K562 (cell line): Measurements from ENCODE around the gene TRIM31. TPM values are rescaled to one million over a fixed set of nuclear protein-coding genes. Genes with fewer than 3 reads are reported as not detected.

Experiments used
- CXXC5 ChIP-seq: fragments of 250-450 bp; sonication (Bioruptor Pico); IDR thresholded peaks from 2 replicates; pipeline ENCODE4 v1.8.0; 2022; ENCODE audit warnings: inconsistent platforms, mild to moderate bottlenecking, moderate library complexity
- FOSL1 ChIP-seq: fragments of 200-800 bp; sonication (Bioruptor generic); conservative IDR thresholded peaks from 2 replicates; pipeline ENCODE4 v1.6.1; 2016; ENCODE audit warnings: missing genetic modification characterization, missing compliant biosample characterization
- LCOR ChIP-seq: sonication (generic); formaldehyde crosslinking; IDR thresholded peaks from 2 replicates; pipeline ENCODE4 v1.8.0; 2022; ENCODE audit warnings: mild to moderate bottlenecking, missing genetic modification reagents
- MBD1 ChIP-seq: fragments of 250-450 bp; sonication (Bioruptor Pico); IDR thresholded peaks from 2 replicates; pipeline ENCODE4 v1.8.0; 2022; ENCODE audit warnings: inconsistent platforms
- MYNN ChIP-seq, 2 experiments: sonication (generic); formaldehyde crosslinking in 1 of 2; IDR thresholded peaks; 2 replicates each; pipeline versions ENCODE4 v1.5.0 to v1.6.1; 2016 to 2020; ENCODE audit warnings: antibody characterized with exemption in 1 of 2, missing genetic modification reagents in 1 of 2
- PCBP2 ChIP-seq: fragments of 200-400 bp; formaldehyde crosslinking; IDR thresholded peaks from 2 replicates; pipeline ENCODE4 v1.6.1; 2018; ENCODE audit warnings: low read length, low read depth, mild to moderate bottlenecking, moderate library complexity; ENCODE audit not compliant: poor library complexity, severe bottlenecking
- POLR2A ChIP-seq: fragments of 450-650 bp; conservative IDR thresholded peaks from 2 replicates; pipeline ENCODE4 v1.6.1; 2016
- SAFB ChIP-seq: fragments of 200-400 bp; formaldehyde crosslinking; IDR thresholded peaks from 2 replicates; pipeline ENCODE4 v1.6.1; 2017; ENCODE audit warnings: low read depth, low read length, borderline replicate concordance
- TAF15 ChIP-seq: fragments of 200-400 bp; formaldehyde crosslinking; IDR thresholded peaks from 2 replicates; pipeline ENCODE4 v1.6.1; 2017; ENCODE audit warnings: mild to moderate bottlenecking, low read depth, low read length, moderate library complexity
- ZFP36 ChIP-seq: fragments of 150-350 bp; IDR thresholded peaks from 2 replicates; pipeline ENCODE4 v1.6.1; 2018; ENCODE audit warnings: low read length, low read depth; ENCODE audit not compliant: partially characterized antibody
- ZNF253 ChIP-seq: fragments of 250-450 bp; sonication (Bioruptor Pico); conservative IDR thresholded peaks from 2 replicates; pipeline ENCODE4 v1.6.1; 2021; ENCODE audit warnings: mild to moderate bottlenecking
- ZNF668 ChIP-seq: fragments of 250-450 bp; sonication (Bioruptor Pico); IDR thresholded peaks from 2 replicates; pipeline ENCODE4 v1.8.0; 2022; ENCODE audit warnings: mild to moderate bottlenecking, inconsistent platforms
- polyA plus RNA-seq, 8 experiments: library from polyadenylated mRNA; depleted of rRNA in 4 of 8; stranded (reverse) in 5 of 8; unstranded in 3 of 8; fragments of >200 nt; fragmentation: Nextera tagmentation in 2 of 8; fragmentation: Illumina TruSeq in 1 of 8; extraction: Ambion mirVana in 2 of 8; extraction: Trizol in 1 of 8; gene quantifications; 2 replicates each; pipeline versions ENCODE4 v1.2.1 to v1.2.3, GENCODE V29; 2011 to 2014; ENCODE audit warnings: inconsistent platforms in 1 of 8, missing spikeins in 1 of 8
- total RNA-seq, 7 experiments: library from RNA; depleted of rRNA in 6 of 7; stranded (reverse); fragments of >200 nt in 6 of 7; fragmentation: Illumina TruSeq in 2 of 7; extraction: Trizol in 2 of 7; gene quantifications; 2 replicates each; pipeline versions ENCODE4 v1.2.1 to v1.2.3, GENCODE V29; 2011 to 2021; ENCODE audit warnings: low replicate concordance in 1 of 7
- TF ChIP-seq, protein P1 (sequence below): fragments of 250-450 bp; sonication (Bioruptor Pico); IDR thresholded peaks from 2 replicates; pipeline ENCODE4 v1.8.0; 2022; ENCODE audit warnings: moderate library complexity, mild to moderate bottlenecking, inconsistent platforms
- TF ChIP-seq, protein P2 (sequence below): fragments of 250-450 bp; sonication (Bioruptor Pico); IDR thresholded peaks from 2 replicates; pipeline ENCODE4 v1.5.0; 2021; ENCODE audit warnings: mild to moderate bottlenecking, borderline replicate concordance
- TF ChIP-seq, protein P3 (sequence below): sonication (generic); formaldehyde crosslinking; IDR thresholded peaks from 2 replicates; pipeline ENCODE4 v1.8.0; 2023; ENCODE audit warnings: mild to moderate bottlenecking, missing genetic modification reagents

Gene TRIM31
- total and polyA plus RNA-seq, 9 of the 15 experiments (the other 6 are each of a cell fraction or from before 2014, with no cell fraction given) = not detected

DNA sequence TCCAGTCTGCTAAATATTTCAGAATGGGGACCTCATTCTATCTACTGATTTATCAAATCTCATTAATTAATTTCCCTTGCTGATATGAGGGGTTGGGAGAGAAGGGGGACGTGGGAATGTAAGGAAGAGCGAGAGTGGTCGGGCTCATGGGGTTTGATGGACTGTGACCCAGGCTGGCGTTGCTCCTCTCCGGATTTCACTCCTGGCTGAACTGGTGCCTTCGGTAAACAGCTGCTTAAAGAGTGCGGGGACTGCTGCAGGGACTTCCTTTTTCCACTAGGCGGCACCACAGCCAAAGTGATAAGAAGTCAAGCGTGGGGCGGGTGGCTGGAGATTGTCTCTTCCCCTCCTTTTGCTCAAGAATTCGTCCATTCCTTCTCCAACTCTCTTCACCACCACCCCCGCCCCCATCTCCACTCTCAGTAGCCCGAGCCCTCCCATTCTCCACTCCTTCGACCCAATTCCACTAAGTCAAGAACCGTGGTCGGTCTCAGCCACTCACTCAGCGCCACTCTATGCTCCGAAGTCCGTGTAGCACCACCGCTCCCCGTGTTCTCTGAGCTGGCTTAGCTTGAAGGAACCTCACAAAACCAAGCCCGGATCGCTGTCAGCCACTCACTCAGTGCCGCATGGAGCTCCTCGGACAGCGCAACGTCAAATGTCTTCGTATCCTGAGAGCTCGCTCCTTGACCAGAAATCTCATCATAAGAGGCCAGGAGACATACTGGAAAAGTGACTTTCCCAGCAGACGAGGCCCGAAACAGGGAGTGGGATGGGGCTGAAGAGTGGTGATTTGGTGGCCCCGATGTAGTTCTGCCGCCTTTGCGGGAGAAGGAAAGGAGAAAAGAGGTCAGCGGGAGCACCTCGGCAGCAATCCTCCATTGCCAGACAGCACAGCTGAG lies 9.7 kb downstream of the TRIM31 start (continued):
- TF ChIP-seq MBD1 (CRISPR knock-in tag) (0 out of 2 replicates have a peak, but pooled peaks have one; percentile 14), ZFP36 (peak; percentile 27), TAF15 (no peak), POLR2A (peak; percentile 35; the same call in 1 of the 2 replicates), PCBP2 (no peak), SAFB (no peak), CXXC5 (peak; percentile 45), MYNN (IDR thresholded peaks at IDR 0.05) (no peak), MYNN (CRISPR knock-in tag; IDR thresholded peaks at IDR 0.05) (no peak), ZNF253 (CRISPR knock-in tag) (no peak), ZNF668 (CRISPR knock-in tag) (no peak), FOSL1 (no peak), LCOR (CRISPR knock-in tag) (0 out of 2 replicates have a peak, but pooled peaks have one; percentile 22)
- TF ChIP-seq, protein P1, sequence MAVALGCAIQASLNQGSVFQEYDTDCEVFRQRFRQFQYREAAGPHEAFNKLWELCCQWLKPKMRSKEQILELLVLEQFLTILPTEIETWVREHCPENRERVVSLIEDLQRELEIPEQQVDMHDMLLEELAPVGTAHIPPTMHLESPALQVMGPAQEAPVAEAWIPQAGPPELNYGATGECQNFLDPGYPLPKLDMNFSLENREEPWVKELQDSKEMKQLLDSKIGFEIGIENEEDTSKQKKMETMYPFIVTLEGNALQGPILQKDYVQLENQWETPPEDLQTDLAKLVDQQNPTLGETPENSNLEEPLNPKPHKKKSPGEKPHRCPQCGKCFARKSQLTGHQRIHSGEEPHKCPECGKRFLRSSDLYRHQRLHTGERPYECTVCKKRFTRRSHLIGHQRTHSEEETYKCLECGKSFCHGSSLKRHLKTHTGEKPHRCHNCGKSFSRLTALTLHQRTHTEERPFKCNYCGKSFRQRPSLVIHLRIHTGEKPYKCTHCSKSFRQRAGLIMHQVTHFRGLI (CRISPR knock-in tag) = no peak
- TF ChIP-seq, protein P2, sequence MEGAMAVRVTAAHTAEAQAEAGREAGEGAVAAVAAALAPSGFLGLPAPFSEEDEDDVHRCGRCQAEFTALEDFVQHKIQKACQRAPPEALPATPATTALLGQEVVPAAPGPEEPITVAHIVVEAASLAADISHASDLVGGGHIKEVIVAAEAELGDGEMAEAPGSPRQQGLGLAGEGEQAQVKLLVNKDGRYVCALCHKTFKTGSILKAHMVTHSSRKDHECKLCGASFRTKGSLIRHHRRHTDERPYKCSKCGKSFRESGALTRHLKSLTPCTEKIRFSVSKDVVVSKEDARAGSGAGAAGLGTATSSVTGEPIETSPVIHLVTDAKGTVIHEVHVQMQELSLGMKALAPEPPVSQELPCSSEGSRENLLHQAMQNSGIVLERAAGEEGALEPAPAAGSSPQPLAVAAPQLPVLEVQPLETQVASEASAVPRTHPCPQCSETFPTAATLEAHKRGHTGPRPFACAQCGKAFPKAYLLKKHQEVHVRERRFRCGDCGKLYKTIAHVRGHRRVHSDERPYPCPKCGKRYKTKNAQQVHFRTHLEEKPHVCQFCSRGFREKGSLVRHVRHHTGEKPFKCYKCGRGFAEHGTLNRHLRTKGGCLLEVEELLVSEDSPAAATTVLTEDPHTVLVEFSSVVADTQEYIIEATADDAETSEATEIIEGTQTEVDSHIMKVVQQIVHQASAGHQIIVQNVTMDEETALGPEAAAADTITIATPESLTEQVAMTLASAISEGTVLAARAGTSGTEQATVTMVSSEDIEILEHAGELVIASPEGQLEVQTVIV = no peak
- TF ChIP-seq, protein P3, sequence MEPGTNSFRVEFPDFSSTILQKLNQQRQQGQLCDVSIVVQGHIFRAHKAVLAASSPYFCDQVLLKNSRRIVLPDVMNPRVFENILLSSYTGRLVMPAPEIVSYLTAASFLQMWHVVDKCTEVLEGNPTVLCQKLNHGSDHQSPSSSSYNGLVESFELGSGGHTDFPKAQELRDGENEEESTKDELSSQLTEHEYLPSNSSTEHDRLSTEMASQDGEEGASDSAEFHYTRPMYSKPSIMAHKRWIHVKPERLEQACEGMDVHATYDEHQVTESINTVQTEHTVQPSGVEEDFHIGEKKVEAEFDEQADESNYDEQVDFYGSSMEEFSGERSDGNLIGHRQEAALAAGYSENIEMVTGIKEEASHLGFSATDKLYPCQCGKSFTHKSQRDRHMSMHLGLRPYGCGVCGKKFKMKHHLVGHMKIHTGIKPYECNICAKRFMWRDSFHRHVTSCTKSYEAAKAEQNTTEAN = no peak
